Endothelial cell of umbilical vein (primary cell): ENCODE data around the gene SVIL. TPM values are rescaled to one million over a fixed set of nuclear protein-coding genes. Genes with fewer than 3 reads are reported as not detected.

ENCODE experiments used
- BruUV-seq: library from RNA; stranded (reverse); fragments of 400-500 nt; replicated peaks from 2 replicates; lab custom pipeline; 2021; lab: Mats Ljungman, UMichigan
- CTCF ChIA-PET: fragments of 300-600, 350-600 bp; sonication (Branson Sonifier 250); formaldehyde crosslinking; loops from one replicate; lab custom pipeline; 2021; ENCODE audit warnings: antibody characterized with exemption, inconsistent platforms; lab: Charles Lee
- POLR2A ChIA-PET: fragments of 300-600, 350-600 bp; sonication (Branson Sonifier 250); formaldehyde crosslinking; loops from one replicate; lab custom pipeline; 2021; ENCODE audit warnings: antibody characterized with exemption, inconsistent platforms; lab: Charles Lee
- DNase-seq: peaks from one replicate; pipeline ENCODE4 v3.0.0-alpha.2; 2011; ENCODE audit warnings: low read depth, low spot score
- FAIRE-seq: peaks from 2 replicates; lab custom pipeline; 2011; peaks lifted over from hg19 to GRCh38; lab: Jason Lieb, UNC
- H2AFZ ChIP-seq: 2 replicates; pipeline ENCODE4 v1.6.0; 2012; ENCODE audit warnings: low read depth, low read length, control low read depth, inconsistent platforms
- H3K27ac ChIP-seq: 2 replicates; pipeline ENCODE4 v1.5.1; 2011; ENCODE audit warnings: low read depth, mild to moderate bottlenecking, control low read depth, low read length, moderate library complexity; ENCODE audit not compliant: insufficient read depth
- H3K27me3 ChIP-seq, 2 experiments: 2 replicates each; pipeline versions ENCODE4 v1.6.0 to v1.6.1; 2011; ENCODE audit warnings: low read length in 2 of 2, mixed read lengths in 1 of 2; ENCODE audit not compliant: control insufficient read depth in 2 of 2, insufficient read depth in 2 of 2
- H3K36me3 ChIP-seq, 2 experiments: 2 replicates in 1 of 2; 3 replicates in 1 of 2; pipeline ENCODE4 v1.5.1; 2011; ENCODE audit warnings: low read length in 2 of 2, mild to moderate bottlenecking in 1 of 2, moderate library complexity in 1 of 2; ENCODE audit not compliant: control insufficient read depth in 2 of 2, insufficient read depth in 2 of 2; ENCODE audit errors: extremely low read depth in 1 of 2
- H3K4me1 ChIP-seq: 3 replicates; pipeline ENCODE4 v1.5.1; 2011; ENCODE audit warnings: mild to moderate bottlenecking, low read length; ENCODE audit not compliant: control insufficient read depth, insufficient read depth; ENCODE audit errors: extremely low read depth
- H3K4me2 ChIP-seq: 2 replicates; pipeline ENCODE4 v1.6.1; 2011; ENCODE audit warnings: low read length, control low read depth, mixed read lengths; ENCODE audit not compliant: insufficient read depth
- H3K4me3 ChIP-seq, 3 experiments: fragments of 200-600 bp in 1 of 3; sonication (generic), shearing (Covaris generic) in 1 of 3; replicated peaks in 1 of 3; 2 replicates each; pipeline ENCODE4 v1.5.1; 2011 to 2016; ENCODE audit warnings: control low read depth in 3 of 3, low read length in 3 of 3, mild to moderate bottlenecking in 2 of 3, inconsistent platforms in 1 of 3, low read depth in 1 of 3, moderate library complexity in 1 of 3; ENCODE audit not compliant: insufficient read depth in 1 of 3
- H3K79me2 ChIP-seq: 2 replicates; pipeline ENCODE4 v1.6.0; 2012; ENCODE audit warnings: low read length, inconsistent platforms; ENCODE audit not compliant: control insufficient read depth, insufficient read depth
- H3K9ac ChIP-seq: replicated peaks from 2 replicates; pipeline ENCODE3; 2011; ENCODE audit warnings: low read length, control low read depth; ENCODE audit not compliant: insufficient read depth; ENCODE audit errors: extremely low read depth
- H3K9me1 ChIP-seq: replicated peaks from 3 replicates; pipeline ENCODE4 v1.6.0; 2011; ENCODE audit warnings: mild to moderate bottlenecking, low read length; ENCODE audit not compliant: control insufficient read depth, insufficient read depth; ENCODE audit errors: extremely low read depth
- H3K9me3 ChIP-seq: replicated peaks from 2 replicates; pipeline ENCODE4 v1.5.1; 2012; ENCODE audit warnings: low read length, inconsistent platforms; ENCODE audit not compliant: control insufficient read depth, insufficient read depth
- H4K20me1 ChIP-seq: replicated peaks from 2 replicates; pipeline ENCODE3; 2011; ENCODE audit warnings: mild to moderate bottlenecking, low read length; ENCODE audit not compliant: control insufficient read depth, insufficient read depth; ENCODE audit errors: extremely low read depth
- EZH2 ChIP-seq: IDR thresholded peaks from 2 replicates; pipeline ENCODE4 v1.6.1; 2012; ENCODE audit warnings: borderline replicate concordance, low read depth, mild to moderate bottlenecking, moderate library complexity, low read length, inconsistent platforms; ENCODE audit not compliant: severe bottlenecking
- FOS ChIP-seq: IDR thresholded peaks from 2 replicates; pipeline ENCODE4 v1.6.1; 2011; ENCODE audit warnings: mild to moderate bottlenecking, low read length, moderate library complexity, borderline replicate concordance; ENCODE audit not compliant: insufficient read depth
- GATA2 ChIP-seq: IDR thresholded peaks from 2 replicates; pipeline ENCODE4 v1.7.0; 2011; ENCODE audit warnings: low read depth, mild to moderate bottlenecking, moderate library complexity, mixed read lengths, low read length; ENCODE audit not compliant: insufficient read length, insufficient read depth
- JUN ChIP-seq: IDR thresholded peaks from 2 replicates; pipeline ENCODE4 v1.6.1; 2011; ENCODE audit warnings: borderline replicate concordance, low read depth; ENCODE audit not compliant: insufficient read length, insufficient read depth
- MYC ChIP-seq: IDR thresholded peaks from one replicate; pipeline ENCODE4 v1.6.1; 2011; ENCODE audit warnings: mild to moderate bottlenecking, low read depth, low read length
- POLR2A ChIP-seq: IDR thresholded peaks from 2 replicates; pipeline ENCODE4 v1.6.1; 2012; ENCODE audit warnings: low read depth, mild to moderate bottlenecking, control low read depth, low read length
- POLR2AphosphoS5 ChIP-seq: IDR thresholded peaks from 2 replicates; pipeline ENCODE4 v1.6.1; 2012; ENCODE audit warnings: low read depth, mild to moderate bottlenecking, control low read depth, low read length, moderate library complexity; ENCODE audit not compliant: insufficient read depth
- dilution Hi-C: fragments of 300-500 bp; cut with MboI; formaldehyde crosslinking; loops from one replicate; pipeline ENCODE4 v1.15.0; 2019; ENCODE audit warnings: low sequenced_read_pairs; ENCODE audit not compliant: extremely low pct_ligation_motif_present
- intact Hi-C: fragments of 100-400 bp; cut with micrococcal nuclease; formaldehyde crosslinking; loops from one replicate; pipeline ENCODE4 v1.10.0; 2022
- polyA plus RNA-seq, 4 experiments: library from polyadenylated mRNA; depleted of rRNA in 3 of 4; stranded (reverse) in 3 of 4; unstranded in 1 of 4; fragments of >200 nt; gene quantifications; 2 replicates each; pipeline versions ENCODE4 v1.2.1 to v1.2.3, GENCODE V29; 2011 to 2012; ENCODE audit warnings: missing spikeins in 1 of 4
- total RNA-seq: library from RNA; stranded (reverse); gene quantifications from 2 replicates; pipeline ENCODE4 v1.2.3, GENCODE V29; 2021
- TF ChIP-seq, protein P1 (sequence below): IDR thresholded peaks from 2 replicates; pipeline ENCODE4 v1.6.1; 2011; ENCODE audit not compliant: insufficient read depth, insufficient read length
- TF ChIP-seq, protein P2 (sequence below), 2 donors: IDR thresholded peaks; 1 replicate in 1 of 2; 2 replicates in 1 of 2; pipeline ENCODE4 v1.5.1; 2011; ENCODE audit warnings: low read length in 2 of 2, mild to moderate bottlenecking in 2 of 2, moderate library complexity in 2 of 2, control low read depth in 1 of 2, inconsistent platforms in 1 of 2, low read depth in 1 of 2; ENCODE audit not compliant: insufficient read depth in 1 of 2; ENCODE audit errors: extremely low read depth in 1 of 2

Gene SVIL
- total and polyA plus RNA-seq, 2 donors (not counting 3 experiments of a cell fraction or from before 2014, with no cell fraction given): 22.6 to 70.7 TPM

DNA sequence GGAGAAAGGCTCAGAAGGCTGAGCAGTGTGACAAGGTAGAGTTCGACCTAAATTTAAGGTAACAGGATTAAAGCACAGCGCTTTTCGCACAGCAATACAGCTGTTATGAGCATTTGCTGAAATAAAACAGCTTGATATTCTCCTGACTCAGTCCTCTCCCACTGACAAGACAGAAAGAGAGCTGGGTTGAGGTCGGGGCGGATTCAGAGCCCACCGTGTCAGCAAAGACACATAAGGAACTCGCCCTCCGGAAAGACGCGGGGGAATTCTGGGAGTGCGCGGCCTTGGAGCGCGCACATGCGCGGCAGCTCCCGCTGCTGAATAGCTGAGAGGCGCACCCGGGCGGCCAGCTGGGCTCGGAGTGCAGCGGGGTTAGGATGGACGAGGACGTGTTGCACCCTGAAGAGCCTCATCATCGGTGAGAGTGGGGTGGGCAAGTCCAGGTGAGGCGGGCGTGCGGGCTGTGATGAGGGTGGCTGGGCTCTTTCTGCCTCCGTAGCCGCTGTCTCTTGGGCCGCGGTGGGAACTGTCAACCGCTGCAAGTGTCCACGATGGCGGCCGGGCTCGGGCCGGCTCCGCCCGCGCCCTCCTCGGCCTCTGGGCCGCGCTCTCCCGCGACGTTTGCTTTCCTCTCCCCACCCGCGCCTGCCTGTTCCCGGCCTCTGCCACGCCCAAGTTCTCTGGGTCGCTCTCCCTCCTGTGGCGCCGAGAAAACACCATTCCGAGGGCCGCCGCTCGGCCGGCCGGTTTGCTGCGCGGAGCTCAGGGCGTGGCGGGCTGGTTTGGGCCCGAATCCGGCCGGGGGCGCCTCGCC lies 225.3 kb downstream of the SVIL start:
- peak; percentile 70 for FAIRE-seq
- BruUV-seq: no TSS peak
- Histone ChIP-seq H3K4me3 (peak overlapping the region; percentile 88 to 99 (median 89)), H3K4me2 (peak overlapping the region; percentile 87), H2AFZ (peak overlapping the region; percentile 44), H3K9ac (peak overlapping the region; percentile 96), H3K9me3 (no peaks in the 10 kb centered on the region), H3K27ac (peak overlapping the region; percentile 67), H3K9me1 (no peaks in the 10 kb centered on the region), H3K4me1 (peaks cover 7% of the 10 kb centered on the region), H4K20me1 (peaks cover 3% of the 10 kb centered on the region), H3K36me3 (no peaks in the 10 kb centered on the region), H3K79me2 (peaks cover 50% of the 10 kb centered on the region), H3K27me3 (no peaks in the 10 kb centered on the region)
- ChIA-PET CTCF (interaction anchor here (1.0 to 2.0 kb wide), 4 partner anchors 9 to 23 kb away, joined by 3 to 8 read pairs (median 7); no protein-coding TSS in a partner anchor), POLR2A (no interaction called here)
- TF ChIP-seq GATA2 (no peak), EZH2 (no peak), JUN (no peak), MYC (no peak), POLR2AphosphoS5 (peak; percentile 89), FOS (no peak), POLR2A (peak; percentile 96)
- TF ChIP-seq, protein P1, sequence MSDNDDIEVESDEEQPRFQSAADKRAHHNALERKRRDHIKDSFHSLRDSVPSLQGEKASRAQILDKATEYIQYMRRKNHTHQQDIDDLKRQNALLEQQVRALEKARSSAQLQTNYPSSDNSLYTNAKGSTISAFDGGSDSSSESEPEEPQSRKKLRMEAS: no peak
- TF ChIP-seq, protein P2, sequence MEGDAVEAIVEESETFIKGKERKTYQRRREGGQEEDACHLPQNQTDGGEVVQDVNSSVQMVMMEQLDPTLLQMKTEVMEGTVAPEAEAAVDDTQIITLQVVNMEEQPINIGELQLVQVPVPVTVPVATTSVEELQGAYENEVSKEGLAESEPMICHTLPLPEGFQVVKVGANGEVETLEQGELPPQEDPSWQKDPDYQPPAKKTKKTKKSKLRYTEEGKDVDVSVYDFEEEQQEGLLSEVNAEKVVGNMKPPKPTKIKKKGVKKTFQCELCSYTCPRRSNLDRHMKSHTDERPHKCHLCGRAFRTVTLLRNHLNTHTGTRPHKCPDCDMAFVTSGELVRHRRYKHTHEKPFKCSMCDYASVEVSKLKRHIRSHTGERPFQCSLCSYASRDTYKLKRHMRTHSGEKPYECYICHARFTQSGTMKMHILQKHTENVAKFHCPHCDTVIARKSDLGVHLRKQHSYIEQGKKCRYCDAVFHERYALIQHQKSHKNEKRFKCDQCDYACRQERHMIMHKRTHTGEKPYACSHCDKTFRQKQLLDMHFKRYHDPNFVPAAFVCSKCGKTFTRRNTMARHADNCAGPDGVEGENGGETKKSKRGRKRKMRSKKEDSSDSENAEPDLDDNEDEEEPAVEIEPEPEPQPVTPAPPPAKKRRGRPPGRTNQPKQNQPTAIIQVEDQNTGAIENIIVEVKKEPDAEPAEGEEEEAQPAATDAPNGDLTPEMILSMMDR (IDR thresholded peaks at IDR 0.05; ENCODE audit: extremely low read depth in 1 of 2, insufficient read depth in 1 of 2, low read depth in 1 of 2, low read length in 2 of 2): no peak
- dilution Hi-C loops: no loop called here
- DNase-seq: peak; percentile 77
- intact Hi-C loops: no loop called here
